Measurements from ENCODE around the gene DOCK6.

- peak in 2 of 3 experiments; percentile 2 to 29; a peak in 2 of 6 replicates for TF ChIP-seq CTCF (IDR thresholded peaks at IDR 0.05 in 2 of 3, conservative IDR thresholded peaks at IDR 0.05 in 1 of 3; ENCODE audit: control insufficient read depth in 2 of 3, extremely low read depth in 1 of 3, insufficient read depth in 1 of 3, low read depth in 3 of 3, low read length in 3 of 3)
- TF ChIP-seq ELK1 (IDR thresholded peaks at IDR 0.05; ENCODE audit: low read depth, low read length), result no peak
- TF ChIP-seq JUND (IDR thresholded peaks at IDR 0.05; ENCODE audit: low read depth, low read length), result no peak
- TF ChIP-seq SP1 (IDR thresholded peaks at IDR 0.05; ENCODE audit: low read depth, low read length), result no peak
- TF ChIP-seq ZZZ3 (IDR thresholded peaks at IDR 0.05; ENCODE audit: control insufficient read depth, insufficient read length, low read depth), result no peak
- no peak for TF ChIP-seq POLR2AphosphoS5 (IDR thresholded peaks at IDR 0.05; ENCODE audit: low read length)
- TF ChIP-seq NFXL1 (IDR thresholded peaks at IDR 0.05; ENCODE audit: borderline replicate concordance), result no peak
Observed at GRCh38 chr19:11197291-11198174, 64.8 kb downstream of the DOCK6 start, which contains the start of gene KANK2.
